CD4-positive, CD25-positive, alpha-beta regulatory T cell (primary cell): ENCODE measurements around the gene ATF4. TPM values are rescaled to one million over a fixed set of nuclear protein-coding genes. Genes with fewer than 3 reads are reported as not detected.

Experiments used
- ATAC-seq, 2 donors: fragments of 150-1000 bp; cut with Tn5 transposase; one replicate each; pipeline ENCODE4 v1.10.0; 2021; ENCODE audit warnings: low read depth in 2 of 2, moderate number of reproducible peaks in 2 of 2, moderate library complexity in 1 of 2
- DNase-seq, 3 donors: peaks; one replicate each; pipeline versions ENCODE4 v3.0.0 to v3.0.0-alpha.2; 2012 to 2022; ENCODE audit warnings: mixed read lengths in 1 of 3
- H3K27ac ChIP-seq: one replicate; pipeline ENCODE4 v1.7.0; 2013; ENCODE audit warnings: mild to moderate bottlenecking, low read length; ENCODE audit not compliant: insufficient read depth, poor library complexity, severe bottlenecking
- H3K27me3 ChIP-seq: one replicate; pipeline ENCODE4 v1.7.0; 2013; ENCODE audit warnings: low read length; ENCODE audit not compliant: control insufficient read depth, insufficient read depth
- H3K36me3 ChIP-seq: one replicate; pipeline ENCODE4 v1.7.0; 2013; ENCODE audit warnings: mild to moderate bottlenecking, low read length, moderate library complexity; ENCODE audit not compliant: control insufficient read depth, insufficient read depth
- H3K4me1 ChIP-seq: 2 replicates; pipeline ENCODE4 v1.7.0; 2013; ENCODE audit warnings: mild to moderate bottlenecking, low read length; ENCODE audit not compliant: insufficient read depth, control insufficient read depth, poor library complexity, severe bottlenecking
- H3K4me3 ChIP-seq: one replicate; pipeline ENCODE4 v1.7.0; 2013; ENCODE audit warnings: low read depth, mild to moderate bottlenecking, low read length, moderate library complexity
- H3K9me3 ChIP-seq, 2 experiments: 1 replicate in 1 of 2; 2 replicates in 1 of 2; pipeline ENCODE4 v1.7.0; 2013; ENCODE audit warnings: low read length in 2 of 2, mild to moderate bottlenecking in 1 of 2, moderate library complexity in 1 of 2; ENCODE audit not compliant: control insufficient read depth in 2 of 2
- H3K27ac Mint-ChIP-seq, 3 donors: one replicate each; pipeline ENCODE4 v1.8.0; 2020 to 2022; ENCODE audit warnings: mild to moderate bottlenecking in 3 of 3, mixed read lengths in 3 of 3, moderate library complexity in 2 of 3
- H3K27me3 Mint-ChIP-seq: one replicate; pipeline ENCODE4 v1.8.0; 2022; ENCODE audit warnings: mild to moderate bottlenecking, mixed read lengths
- H3K36me3 Mint-ChIP-seq: one replicate; pipeline ENCODE4 v1.8.0; 2020; ENCODE audit warnings: mixed read lengths
- H3K4me1 Mint-ChIP-seq, 4 donors: one replicate each; pipeline ENCODE4 v1.8.0; 2020 to 2022; ENCODE audit warnings: mixed read lengths in 4 of 4, mild to moderate bottlenecking in 1 of 4
- H3K4me3 Mint-ChIP-seq, 4 donors: one replicate each; pipeline ENCODE4 v1.8.0; 2020 to 2022; ENCODE audit warnings: mild to moderate bottlenecking in 4 of 4, mixed read lengths in 4 of 4, moderate library complexity in 3 of 4
- H3K9me3 Mint-ChIP-seq, 7 donors: one replicate each; pipeline ENCODE4 v1.8.0; 2020 to 2022; ENCODE audit warnings: mixed read lengths in 7 of 7, mild to moderate bottlenecking in 3 of 7, moderate library complexity in 2 of 7
- polyA plus RNA-seq, 4 donors: library from polyadenylated mRNA; unstranded; fragments of 300-500 nt; fragmentation: Illumina TruSeq; gene quantifications; one replicate each; pipeline ENCODE4 v1.2.3, GENCODE V29; 2021
- total RNA-seq: library from RNA; stranded (reverse); gene quantifications from one replicate; pipeline ENCODE4 v1.2.3, GENCODE V29; 2022

The ATF4 gene
- total and polyA plus RNA-seq, 5 donors from 2014 or later = 58.2 to 246 (median 70.5) TPM

DNA sequence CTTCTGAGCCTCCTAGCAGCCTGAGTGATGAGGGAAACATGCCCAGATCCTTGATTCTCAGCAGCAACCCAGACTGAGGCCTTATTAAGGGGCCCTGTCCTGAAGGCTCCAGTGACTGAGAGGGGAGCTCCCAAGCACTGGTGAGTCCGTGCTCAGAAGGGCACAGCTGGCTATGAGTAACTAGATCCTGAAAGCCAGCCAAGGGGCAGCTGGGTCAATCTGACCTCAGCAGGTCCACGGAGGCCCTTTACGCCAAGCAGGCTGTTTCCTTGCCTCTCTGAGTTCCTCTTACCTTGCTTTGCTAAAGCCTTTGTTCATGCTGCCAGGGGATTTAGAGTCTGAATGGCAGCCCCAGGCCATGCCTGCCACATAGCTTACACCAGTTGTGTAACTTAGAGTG, 37.6 kb upstream of the ATF4 start:
- Mint-ChIP-seq H3K27ac (no peak overlapping the region), H3K36me3 (no peaks in the 10 kb centered on the region), H3K4me1 (no peaks in the 10 kb centered on the region), H3K27me3 (peaks cover 6% of the 10 kb centered on the region), H3K4me3 (no peak overlapping the region), H3K9me3 (no peaks in the 10 kb centered on the region)
- no peaks in the 10 kb centered on the region for H3K27me3 ChIP-seq
- H3K27ac ChIP-seq = no peak overlapping the region
- no peak overlapping the region for H3K4me3 ChIP-seq
- H3K4me1 ChIP-seq = no peaks in the 10 kb centered on the region
- no peaks in the 10 kb centered on the region for H3K9me3 ChIP-seq
- ATAC-seq (no peak), DNase-seq (no peak)
- no peaks in the 10 kb centered on the region for H3K36me3 ChIP-seq

DNA sequence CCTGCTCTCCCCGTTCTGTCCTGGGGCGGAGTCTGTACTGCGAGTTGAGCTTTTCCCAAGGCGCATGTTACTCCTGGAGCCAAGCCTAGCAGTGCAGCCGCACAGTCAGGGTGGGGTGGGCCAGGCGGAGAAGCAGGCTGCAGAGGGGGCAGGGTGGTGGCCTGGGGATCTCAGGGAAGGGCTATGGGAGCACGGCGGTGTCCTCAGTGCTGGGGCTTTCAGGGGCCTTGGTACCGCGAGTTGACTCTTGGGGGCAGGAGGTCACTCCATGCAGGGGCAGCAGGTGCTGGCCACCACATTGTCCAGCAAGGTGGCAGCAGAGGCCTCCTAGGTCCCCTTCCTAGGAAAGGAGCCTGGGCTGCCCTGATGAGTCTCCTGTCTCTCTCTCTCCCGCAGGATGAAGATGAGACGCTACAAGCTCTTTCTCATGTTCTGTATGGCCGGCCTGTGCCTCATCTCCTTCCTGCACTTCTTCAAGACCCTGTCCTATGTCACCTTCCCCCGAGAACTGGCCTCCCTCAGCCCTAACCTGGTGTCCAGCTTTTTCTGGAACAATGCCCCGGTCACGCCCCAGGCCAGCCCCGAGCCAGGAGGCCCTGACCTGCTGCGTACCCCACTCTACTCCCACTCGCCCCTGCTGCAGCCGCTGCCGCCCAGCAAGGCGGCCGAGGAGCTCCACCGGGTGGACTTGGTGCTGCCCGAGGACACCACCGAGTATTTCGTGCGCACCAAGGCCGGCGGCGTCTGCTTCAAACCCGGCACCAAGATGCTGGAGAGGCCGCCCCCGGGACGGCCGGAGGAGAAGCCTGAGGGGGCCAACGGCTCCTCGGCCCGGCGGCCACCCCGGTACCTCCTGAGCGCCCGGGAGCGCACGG, 33.2 kb upstream of the ATF4 start:
- Mint-ChIP-seq H3K4me3 (no peak overlapping the region), H3K9me3 (no peaks in the 10 kb centered on the region), H3K27ac (no peak overlapping the region), H3K4me1 (peaks cover 0 to 8% (median 6%) of the 10 kb centered on the region in 4 donors), H3K27me3 (peaks cover 5% of the 10 kb centered on the region), H3K36me3 (no peaks in the 10 kb centered on the region)
- no peak for ATAC-seq
- no peak for DNase-seq
- Histone ChIP-seq H3K9me3 (no peaks in the 10 kb centered on the region), H3K27me3 (no peaks in the 10 kb centered on the region), H3K4me1 (no peaks in the 10 kb centered on the region), H3K4me3 (no peak overlapping the region), H3K36me3 (no peaks in the 10 kb centered on the region), H3K27ac (no peak overlapping the region)

- Mint-ChIP-seq H3K27ac (no peak overlapping the region), H3K9me3 (no peaks in the 10 kb centered on the region), H3K27me3 (peaks cover 5% of the 10 kb centered on the region), H3K4me1 (peaks cover 0 to 8% (median 6%) of the 10 kb centered on the region in 4 donors), H3K4me3 (no peak overlapping the region), H3K36me3 (no peaks in the 10 kb centered on the region)
- no peak overlapping the region for H3K4me3 ChIP-seq
- no peaks in the 10 kb centered on the region for H3K4me1 ChIP-seq
- no peak overlapping the region for H3K27ac ChIP-seq
- ATAC-seq (no peak), DNase-seq (no peak)
- H3K9me3 ChIP-seq = no peaks in the 10 kb centered on the region
- H3K27me3 ChIP-seq = no peaks in the 10 kb centered on the region
- no peaks in the 10 kb centered on the region for H3K36me3 ChIP-seq
Measured at GRCh38 chr22:39487826-39488520, 32.4 kb upstream of the ATF4 start.

DNA sequence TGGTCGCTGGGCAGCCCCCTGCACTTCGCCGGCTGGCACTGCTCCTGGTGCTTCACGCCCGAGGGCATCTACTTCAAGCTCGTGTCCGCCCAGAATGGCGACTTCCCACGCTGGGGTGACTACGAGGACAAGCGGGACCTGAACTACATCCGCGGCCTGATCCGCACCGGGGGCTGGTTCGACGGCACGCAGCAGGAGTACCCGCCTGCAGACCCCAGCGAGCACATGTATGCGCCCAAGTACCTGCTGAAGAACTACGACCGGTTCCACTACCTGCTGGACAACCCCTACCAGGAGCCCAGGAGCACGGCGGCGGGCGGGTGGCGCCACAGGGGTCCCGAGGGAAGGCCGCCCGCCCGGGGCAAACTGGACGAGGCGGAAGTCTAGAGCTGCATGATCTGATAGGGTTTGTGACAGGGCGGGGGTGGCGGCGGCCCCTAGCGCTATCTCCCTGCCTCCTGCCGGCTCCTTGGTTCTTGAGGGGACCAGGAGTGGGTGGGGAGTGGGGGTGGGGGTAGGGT, 31.7 kb upstream of the ATF4 start:
- H3K4me1 ChIP-seq = no peaks in the 10 kb centered on the region
- peaks cover 0 to 12% (median 7%) of the 10 kb centered on the region in 4 donors for H3K4me1 Mint-ChIP-seq
- ATAC-seq (no peak), DNase-seq (no peak)
- no peak overlapping the region for H3K4me3 Mint-ChIP-seq
- H3K27ac Mint-ChIP-seq = no peak overlapping the region
- no peaks in the 10 kb centered on the region for H3K36me3 Mint-ChIP-seq
- no peaks in the 10 kb centered on the region for H3K36me3 ChIP-seq
- H3K9me3 Mint-ChIP-seq = no peaks in the 10 kb centered on the region
- peaks cover 5% of the 10 kb centered on the region for H3K27me3 Mint-ChIP-seq
- H3K27ac ChIP-seq = no peak overlapping the region
- H3K4me3 ChIP-seq = no peak overlapping the region
- H3K9me3 ChIP-seq = no peaks in the 10 kb centered on the region
- no peaks in the 10 kb centered on the region for H3K27me3 ChIP-seq

DNA sequence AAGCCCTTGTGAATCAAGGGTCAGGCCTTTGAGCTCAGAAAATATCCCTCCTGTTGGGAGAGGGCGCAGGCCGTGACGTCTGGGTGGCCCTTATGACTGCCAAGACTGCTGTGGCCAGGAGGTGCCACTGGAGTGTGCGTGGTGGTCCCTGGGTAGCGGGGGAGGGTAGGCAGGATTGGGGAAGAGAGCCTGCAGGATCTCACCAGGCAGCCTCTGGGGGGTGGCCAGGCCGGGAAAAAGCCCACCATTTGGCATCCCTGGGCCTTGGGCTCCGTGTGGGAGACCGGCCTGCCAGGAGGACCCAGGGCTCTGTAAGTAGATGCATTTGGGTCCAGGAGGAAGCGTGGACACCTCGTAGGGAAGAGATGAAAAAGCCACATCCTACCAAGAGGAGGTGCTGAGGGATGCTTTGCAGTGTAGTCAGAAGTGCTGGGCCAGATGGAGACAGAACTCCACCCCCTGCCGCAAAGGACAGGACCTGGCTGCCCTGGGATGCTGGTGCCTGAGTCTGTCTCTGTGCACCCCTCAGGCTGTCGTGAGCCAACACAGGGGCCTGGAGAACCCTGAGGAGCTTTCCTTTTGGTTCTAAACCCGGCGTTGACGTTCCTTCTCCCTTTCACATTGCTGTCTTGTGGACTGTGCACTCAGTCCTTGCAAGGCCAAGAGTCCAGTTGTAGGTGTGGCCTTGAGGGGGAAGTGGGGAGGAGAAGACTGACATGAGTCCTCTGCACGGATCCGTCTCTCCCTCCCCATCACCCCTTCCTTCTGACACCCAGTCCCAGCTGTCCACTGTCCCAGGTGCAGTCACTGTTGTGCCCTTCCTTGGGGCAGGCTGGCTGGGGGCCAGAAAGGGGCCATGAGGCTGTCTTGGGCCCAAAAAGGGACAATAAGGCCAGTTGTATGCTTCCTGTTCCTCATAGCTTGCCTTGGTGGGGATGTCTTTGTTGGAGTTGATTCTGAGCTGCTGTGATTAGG, 31.0 kb upstream of the ATF4 start:
- H3K36me3 Mint-ChIP-seq = no peaks in the 10 kb centered on the region
- peaks cover 0 to 12% (median 8%) of the 10 kb centered on the region in 4 donors for H3K4me1 Mint-ChIP-seq
- H3K27ac Mint-ChIP-seq = peak overlapping the region in 1 of 3 donors; percentile 69

GRCh38 chr22:39490135-39490798, 30.1 kb upstream of the ATF4 start:
- no peaks in the 10 kb centered on the region for H3K36me3 ChIP-seq
- no peaks in the 10 kb centered on the region for H3K9me3 ChIP-seq
- H3K27ac Mint-ChIP-seq = peak overlapping the region in 2 of 3 donors; percentile 48 to 69
- peak; percentile 94 to 98 for ATAC-seq
- H3K4me1 ChIP-seq = no peaks in the 10 kb centered on the region
- H3K9me3 Mint-ChIP-seq = no peaks in the 10 kb centered on the region
- peak; percentile 63 to 86 (median 71) for DNase-seq
- H3K27ac ChIP-seq = no peak overlapping the region
- H3K4me1 Mint-ChIP-seq = peaks cover 0 to 12% (median 8%) of the 10 kb centered on the region in 4 donors
- no peaks in the 10 kb centered on the region for H3K27me3 ChIP-seq
- peaks cover 5% of the 10 kb centered on the region for H3K27me3 Mint-ChIP-seq
- no peaks in the 10 kb centered on the region for H3K36me3 Mint-ChIP-seq
- no peak overlapping the region for H3K4me3 ChIP-seq
- no peak overlapping the region for H3K4me3 Mint-ChIP-seq

More for the DNA sequence above, 31.0 kb upstream of the ATF4 start:
- DNase-seq (no peak), ATAC-seq (no peak)
- Mint-ChIP-seq H3K9me3 (no peaks in the 10 kb centered on the region), H3K27me3 (peaks cover 5% of the 10 kb centered on the region), H3K4me3 (no peak overlapping the region)
- H3K27me3 ChIP-seq = no peaks in the 10 kb centered on the region
- H3K4me3 ChIP-seq = no peak overlapping the region
- H3K36me3 ChIP-seq = no peaks in the 10 kb centered on the region
- H3K9me3 ChIP-seq = no peaks in the 10 kb centered on the region
- no peak overlapping the region for H3K27ac ChIP-seq
- H3K4me1 ChIP-seq = no peaks in the 10 kb centered on the region
